ENCODE results near the gene ELMOD3. TPM values are rescaled to one million over a fixed set of nuclear protein-coding genes. Genes with fewer than 3 reads are reported as not detected.
"Not testable (repeated sequence)": the region's sequence is repeated elsewhere in the genome, so short reads cannot be mapped to it uniquely, and the experiment has no call there.

Gene ELMOD3
- polyA plus RNA-seq, 1 donor from 2014 or later: 39.7 TPM

DNA sequence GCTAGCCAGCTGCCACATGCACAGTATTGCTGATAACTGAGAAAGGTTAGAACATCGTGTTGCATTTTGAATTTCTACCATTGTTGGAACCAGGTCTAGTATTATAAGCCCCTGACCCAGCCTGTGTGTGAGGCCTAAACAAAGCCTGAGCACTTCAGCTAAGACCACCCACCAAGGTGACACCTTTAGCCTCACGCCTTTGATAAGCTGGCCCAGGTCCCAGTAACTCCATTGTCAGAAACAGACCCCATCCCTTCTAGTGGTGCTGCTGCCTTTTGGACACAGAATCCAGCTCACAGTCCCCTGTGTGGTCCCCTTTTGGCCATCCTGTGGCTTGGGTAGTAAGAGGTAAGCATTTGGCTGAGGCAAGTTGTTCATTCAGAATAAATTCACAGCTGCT, 1.6 kb downstream of the ELMOD3 start (continued):
- TF ChIP-seq SMC3 (conservative IDR thresholded peaks at IDR 0.05; ENCODE audit: poor library complexity): no peak
- TF ChIP-seq EP300 (conservative IDR thresholded peaks at IDR 0.05; ENCODE audit: poor library complexity, severe bottlenecking): no peak
- TF ChIP-seq TAF1 (IDR thresholded peaks at IDR 0.05; ENCODE audit: low read depth): no peak

DNA sequence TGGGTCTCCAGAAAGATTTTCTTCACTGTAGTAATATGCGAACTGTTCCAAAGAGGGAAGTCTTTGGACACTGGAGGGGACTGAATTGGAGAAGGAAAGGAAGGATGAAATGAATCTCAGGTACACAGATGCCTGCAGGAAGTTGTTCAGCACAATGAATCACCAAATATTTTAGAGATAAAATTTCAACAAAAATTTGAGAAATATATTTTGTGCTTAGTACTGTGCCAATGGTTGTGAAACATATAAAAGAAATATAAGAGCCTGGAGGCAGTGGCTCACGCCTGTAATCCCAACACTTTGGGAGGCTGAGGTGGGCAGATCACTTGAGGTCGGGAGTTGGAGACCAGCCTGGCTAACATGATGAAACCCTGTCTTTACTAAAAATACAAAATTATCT, 3.2 kb downstream of the ELMOD3 start:
- Histone ChIP-seq H3F3A (ENCODE audit: insufficient read depth, low read length, poor library complexity, severe bottlenecking) (no peaks in the 10 kb centered on the region), H3K4me2 (ENCODE audit: low read length) (no peak overlapping the region), H3K27ac (ENCODE audit: low read length) (no peak overlapping the region), H4K20me1 (ENCODE audit: insufficient read depth) (no peaks in the 10 kb centered on the region), H3K79me2 (replicated peaks; ENCODE audit: insufficient read depth, low read length) (peaks cover 4% of the 10 kb centered on the region), H3K9me3 (ENCODE audit: low read length) (no peaks in the 10 kb centered on the region), H3K9me2 (ENCODE audit: insufficient read depth, low read length) (no peaks in the 10 kb centered on the region), H2AFZ (ENCODE audit: low read depth, low read length) (no peak overlapping the region), H3K36me3 (ENCODE audit: insufficient read depth, low read length) (no peaks in the 10 kb centered on the region), H3K4me3 (ENCODE audit: low read length) (peak overlapping the region; percentile 28), H3K27me3 (ENCODE audit: insufficient read depth, low read depth, low read length) (no peaks in the 10 kb centered on the region), H3K9ac (ENCODE audit: low read length) (no peak overlapping the region)
- TF ChIP-seq EP300 (conservative IDR thresholded peaks at IDR 0.05; ENCODE audit: poor library complexity, severe bottlenecking) (no peak), MXI1 (conservative IDR thresholded peaks at IDR 0.05; ENCODE audit: poor library complexity, severe bottlenecking) (no peak)

DNA sequence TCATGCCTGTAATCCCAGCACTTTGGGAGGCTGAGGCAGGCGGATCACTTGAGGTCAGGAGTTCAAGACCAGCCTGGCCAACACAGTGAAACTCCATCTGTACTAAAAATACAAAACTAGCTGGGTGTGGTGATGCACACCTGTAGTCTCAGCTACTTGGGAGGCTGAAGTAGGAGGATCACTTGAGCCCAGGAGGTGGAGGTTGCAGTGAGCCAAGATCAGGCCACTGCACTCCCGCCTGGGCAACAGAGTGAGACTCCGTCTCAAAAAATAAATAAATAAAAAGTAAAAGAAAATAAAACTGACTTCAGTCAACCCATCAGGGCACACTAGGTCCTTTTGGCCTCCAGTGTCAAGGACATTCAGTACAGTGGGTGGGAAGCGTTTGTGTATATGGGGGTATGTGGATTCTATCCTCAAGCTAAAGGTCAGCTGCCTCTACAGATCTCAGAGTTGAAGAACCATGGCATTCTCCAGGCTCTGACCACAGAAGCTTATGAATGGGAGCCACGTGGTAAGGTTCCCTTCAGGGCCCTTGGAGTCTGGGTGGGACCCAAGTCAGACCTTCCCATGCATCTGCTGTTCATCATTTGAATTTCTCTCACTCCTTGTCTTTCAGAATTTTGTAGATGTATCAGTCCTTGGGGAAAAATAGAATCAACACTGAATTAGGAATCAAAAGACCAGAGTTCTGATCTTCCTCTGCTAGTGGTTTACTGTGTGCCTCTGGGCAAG, 8.3 kb downstream of the ELMOD3 start:
- not testable (repeated sequence) for H3F3A ChIP-seq (ENCODE audit: insufficient read depth, low read length, poor library complexity, severe bottlenecking); H3K9me2 ChIP-seq (ENCODE audit: insufficient read depth, low read length); H3K36me3 ChIP-seq (ENCODE audit: insufficient read depth, low read length); H3K27ac ChIP-seq (ENCODE audit: low read length); H4K20me1 ChIP-seq (ENCODE audit: insufficient read depth); H2AFZ ChIP-seq (ENCODE audit: low read depth, low read length); H3K4me2 ChIP-seq (ENCODE audit: low read length); H3K27me3 ChIP-seq (ENCODE audit: insufficient read depth, low read depth, low read length); H3K9ac ChIP-seq (ENCODE audit: low read length); H3K79me2 ChIP-seq (replicated peaks; ENCODE audit: insufficient read depth, low read length); H3K4me3 ChIP-seq (ENCODE audit: low read length); H3K9me3 ChIP-seq (ENCODE audit: low read length)

DNA sequence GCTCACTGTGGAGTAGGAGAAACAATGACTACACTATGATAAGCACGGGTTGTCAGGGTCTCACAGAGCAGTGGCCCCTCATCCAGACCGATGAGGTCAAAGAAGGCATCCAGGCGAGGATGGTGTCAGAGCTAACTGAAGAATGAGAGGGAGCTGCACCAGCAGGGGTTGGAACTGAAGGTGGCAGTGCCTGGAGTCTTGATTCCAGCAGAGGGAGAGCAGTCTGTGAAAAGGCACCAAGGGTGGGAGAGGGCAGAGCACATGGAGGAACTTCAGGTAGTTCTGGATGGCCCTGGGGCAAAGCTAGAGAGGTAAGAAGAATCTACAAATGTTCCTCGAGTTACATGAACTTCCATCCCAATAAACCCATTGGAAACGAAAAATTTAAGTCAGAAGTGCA, 12.6 kb downstream of the ELMOD3 start:
- H2AFZ ChIP-seq (ENCODE audit: low read depth, low read length): no peak overlapping the region
- H3K27me3 ChIP-seq (ENCODE audit: insufficient read depth, low read depth, low read length): no peaks in the 10 kb centered on the region
- H3K4me2 ChIP-seq (ENCODE audit: low read length): no peak overlapping the region
- no peaks in the 10 kb centered on the region for H3K36me3 ChIP-seq (ENCODE audit: insufficient read depth, low read length)
- no peak overlapping the region for H3K27ac ChIP-seq (ENCODE audit: low read length)
- no peaks in the 10 kb centered on the region for H3K9me3 ChIP-seq (ENCODE audit: low read length)
- TF ChIP-seq EP300 (conservative IDR thresholded peaks at IDR 0.05; ENCODE audit: poor library complexity, severe bottlenecking): no peak
- no peak for TF ChIP-seq RAD21 (conservative IDR thresholded peaks at IDR 0.05)
- TF ChIP-seq, protein P1, sequence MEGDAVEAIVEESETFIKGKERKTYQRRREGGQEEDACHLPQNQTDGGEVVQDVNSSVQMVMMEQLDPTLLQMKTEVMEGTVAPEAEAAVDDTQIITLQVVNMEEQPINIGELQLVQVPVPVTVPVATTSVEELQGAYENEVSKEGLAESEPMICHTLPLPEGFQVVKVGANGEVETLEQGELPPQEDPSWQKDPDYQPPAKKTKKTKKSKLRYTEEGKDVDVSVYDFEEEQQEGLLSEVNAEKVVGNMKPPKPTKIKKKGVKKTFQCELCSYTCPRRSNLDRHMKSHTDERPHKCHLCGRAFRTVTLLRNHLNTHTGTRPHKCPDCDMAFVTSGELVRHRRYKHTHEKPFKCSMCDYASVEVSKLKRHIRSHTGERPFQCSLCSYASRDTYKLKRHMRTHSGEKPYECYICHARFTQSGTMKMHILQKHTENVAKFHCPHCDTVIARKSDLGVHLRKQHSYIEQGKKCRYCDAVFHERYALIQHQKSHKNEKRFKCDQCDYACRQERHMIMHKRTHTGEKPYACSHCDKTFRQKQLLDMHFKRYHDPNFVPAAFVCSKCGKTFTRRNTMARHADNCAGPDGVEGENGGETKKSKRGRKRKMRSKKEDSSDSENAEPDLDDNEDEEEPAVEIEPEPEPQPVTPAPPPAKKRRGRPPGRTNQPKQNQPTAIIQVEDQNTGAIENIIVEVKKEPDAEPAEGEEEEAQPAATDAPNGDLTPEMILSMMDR (IDR thresholded peaks at IDR 0.05; ENCODE audit: poor library complexity, severe bottlenecking): no peak
- TF ChIP-seq TAF1 (IDR thresholded peaks at IDR 0.05; ENCODE audit: low read depth): no peak
- TF ChIP-seq POLR2AphosphoS5 (IDR thresholded peaks at IDR 0.05): no peak
- TF ChIP-seq MXI1 (conservative IDR thresholded peaks at IDR 0.05; ENCODE audit: poor library complexity, severe bottlenecking): no peak
- TF ChIP-seq, protein P2, sequence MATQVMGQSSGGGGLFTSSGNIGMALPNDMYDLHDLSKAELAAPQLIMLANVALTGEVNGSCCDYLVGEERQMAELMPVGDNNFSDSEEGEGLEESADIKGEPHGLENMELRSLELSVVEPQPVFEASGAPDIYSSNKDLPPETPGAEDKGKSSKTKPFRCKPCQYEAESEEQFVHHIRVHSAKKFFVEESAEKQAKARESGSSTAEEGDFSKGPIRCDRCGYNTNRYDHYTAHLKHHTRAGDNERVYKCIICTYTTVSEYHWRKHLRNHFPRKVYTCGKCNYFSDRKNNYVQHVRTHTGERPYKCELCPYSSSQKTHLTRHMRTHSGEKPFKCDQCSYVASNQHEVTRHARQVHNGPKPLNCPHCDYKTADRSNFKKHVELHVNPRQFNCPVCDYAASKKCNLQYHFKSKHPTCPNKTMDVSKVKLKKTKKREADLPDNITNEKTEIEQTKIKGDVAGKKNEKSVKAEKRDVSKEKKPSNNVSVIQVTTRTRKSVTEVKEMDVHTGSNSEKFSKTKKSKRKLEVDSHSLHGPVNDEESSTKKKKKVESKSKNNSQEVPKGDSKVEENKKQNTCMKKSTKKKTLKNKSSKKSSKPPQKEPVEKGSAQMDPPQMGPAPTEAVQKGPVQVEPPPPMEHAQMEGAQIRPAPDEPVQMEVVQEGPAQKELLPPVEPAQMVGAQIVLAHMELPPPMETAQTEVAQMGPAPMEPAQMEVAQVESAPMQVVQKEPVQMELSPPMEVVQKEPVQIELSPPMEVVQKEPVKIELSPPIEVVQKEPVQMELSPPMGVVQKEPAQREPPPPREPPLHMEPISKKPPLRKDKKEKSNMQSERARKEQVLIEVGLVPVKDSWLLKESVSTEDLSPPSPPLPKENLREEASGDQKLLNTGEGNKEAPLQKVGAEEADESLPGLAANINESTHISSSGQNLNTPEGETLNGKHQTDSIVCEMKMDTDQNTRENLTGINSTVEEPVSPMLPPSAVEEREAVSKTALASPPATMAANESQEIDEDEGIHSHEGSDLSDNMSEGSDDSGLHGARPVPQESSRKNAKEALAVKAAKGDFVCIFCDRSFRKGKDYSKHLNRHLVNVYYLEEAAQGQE (IDR thresholded peaks at IDR 0.05; ENCODE audit: borderline replicate concordance): no peak
- TF ChIP-seq EZH2 (IDR thresholded peaks at IDR 0.05; ENCODE audit: borderline replicate concordance, insufficient read depth, low read length, poor library complexity, severe bottlenecking): no peak
- no peak for TF ChIP-seq SMC3 (conservative IDR thresholded peaks at IDR 0.05; ENCODE audit: poor library complexity)
- no peaks in the 10 kb centered on the region for H3K9me2 ChIP-seq (ENCODE audit: insufficient read depth, low read length)
- no peaks in the 10 kb centered on the region for H3F3A ChIP-seq (ENCODE audit: insufficient read depth, low read length, poor library complexity, severe bottlenecking)
- H4K20me1 ChIP-seq (ENCODE audit: insufficient read depth): no peaks in the 10 kb centered on the region
- no peak overlapping the region for H3K9ac ChIP-seq (ENCODE audit: low read length)
- no peaks in the 10 kb centered on the region for H3K79me2 ChIP-seq (replicated peaks; ENCODE audit: insufficient read depth, low read length)
- H3K4me3 ChIP-seq (ENCODE audit: low read length): no peak overlapping the region

Data from neural cell (in vitro differentiated cells).